Breast epithelium (tissue), 4 donors: Measurements from ENCODE around the gene CFAP45. TPM values are rescaled to one million over a fixed set of nuclear protein-coding genes. Genes with fewer than 3 reads are reported as not detected.
A peak's percentile ranks its signal among the peaks of the same experiment; 100 is the strongest.

Experiments
- DNase-seq, 2 donors: peaks; one replicate each; pipeline ENCODE4 v3.0.0-alpha.2; 2019; ENCODE audit warnings: low spot score in 2 of 2
- H3K27ac ChIP-seq, 2 donors: fragments of 200-600 bp; sonication (generic) in 1 of 2; one replicate each; pipeline ENCODE4 v1.5.1; 2016 to 2019; ENCODE audit warnings: mild to moderate bottlenecking in 1 of 2
- H3K27me3 ChIP-seq, 2 donors: fragments of 200-600 bp; sonication (generic) in 1 of 2; one replicate each; pipeline versions ENCODE4 v1.5.1 to v1.6.0; 2017 to 2019; ENCODE audit warnings: control low read depth in 1 of 2, mild to moderate bottlenecking in 1 of 2
- H3K36me3 ChIP-seq: fragments of 200-600 bp; one replicate; pipeline ENCODE4 v1.5.1; 2019
- H3K4me1 ChIP-seq, 2 donors: fragments of 200-600 bp; sonication (generic); one replicate each; pipeline ENCODE4 v1.5.1; 2016 to 2019; ENCODE audit warnings: control low read depth in 1 of 2
- H3K4me3 ChIP-seq, 3 donors: fragments of 200-600 bp; sonication (generic); 1 replicate in 2 of 3; 2 replicates in 1 of 3; pipeline ENCODE4 v1.5.1; 2016 to 2019; ENCODE audit warnings: mild to moderate bottlenecking in 3 of 3, moderate library complexity in 2 of 3
- H3K9me3 ChIP-seq, 2 donors: fragments of 200-600 bp; sonication (generic) in 1 of 2; one replicate each; pipeline ENCODE4 v1.5.1; 2016 to 2019; ENCODE audit warnings: control low read depth in 1 of 2
- POLR2A ChIP-seq: fragments of 450-650 bp; IDR thresholded peaks from one replicate; pipeline ENCODE4 v1.6.1; 2016; ENCODE audit warnings: antibody characterized with exemption, mild to moderate bottlenecking, moderate library complexity
- POLR2AphosphoS5 ChIP-seq, 3 donors: sonication (generic); formaldehyde crosslinking; IDR thresholded peaks; one replicate each; pipeline ENCODE4 v1.6.1; 2017; ENCODE audit warnings: antibody characterized with exemption in 3 of 3
- intact Hi-C: fragments of 100-400 bp; cut with DNase I; formaldehyde crosslinking; loops from one replicate; pipeline ENCODE4 v1.15.1; 2023; ENCODE audit warnings: low total_unique reads
- total RNA-seq, 3 donors: library from RNA; depleted of rRNA; stranded (reverse); fragments of >200 nt; gene quantifications; one replicate each; pipeline ENCODE4 v1.1.0, GENCODE V29; 2016
- TF ChIP-seq, protein P1 (sequence below), 3 donors: fragments of 450-650 bp; IDR thresholded peaks; one replicate each; pipeline ENCODE4 v1.5.1; 2016 to 2017; ENCODE audit warnings: antibody characterized with exemption in 3 of 3, mild to moderate bottlenecking in 3 of 3, moderate library complexity in 3 of 3

CFAP45 gene
- total RNA-seq, 3 donors from 2014 or later = 0.80 to 2.6 (median 2.6) TPM

DNA sequence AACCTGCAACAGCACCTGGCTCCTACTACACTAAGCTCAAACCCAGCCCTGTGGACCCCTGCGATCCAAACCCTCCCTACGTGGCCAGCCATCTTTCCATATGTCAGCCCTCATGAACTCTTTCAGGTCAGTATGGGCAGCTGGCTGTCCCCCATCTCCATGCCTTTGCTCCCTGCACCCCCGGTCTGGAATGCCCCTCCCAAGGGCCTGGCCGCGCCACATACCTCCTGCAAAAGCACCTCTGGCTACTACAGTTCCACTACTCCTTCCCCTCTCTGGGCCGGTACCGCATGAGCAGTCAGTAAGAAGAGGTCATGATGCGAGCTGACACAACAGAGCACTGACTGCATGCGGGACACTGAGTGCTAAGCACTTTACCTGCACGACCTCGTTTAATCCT is 35.3 kb upstream of the CFAP45 start:
- intact Hi-C loops = loop anchor here (5.0 to 10.0 kb wide), 2 partner anchors 72 to 259 kb away; partner anchors contain the start of gene CASQ1

DNA sequence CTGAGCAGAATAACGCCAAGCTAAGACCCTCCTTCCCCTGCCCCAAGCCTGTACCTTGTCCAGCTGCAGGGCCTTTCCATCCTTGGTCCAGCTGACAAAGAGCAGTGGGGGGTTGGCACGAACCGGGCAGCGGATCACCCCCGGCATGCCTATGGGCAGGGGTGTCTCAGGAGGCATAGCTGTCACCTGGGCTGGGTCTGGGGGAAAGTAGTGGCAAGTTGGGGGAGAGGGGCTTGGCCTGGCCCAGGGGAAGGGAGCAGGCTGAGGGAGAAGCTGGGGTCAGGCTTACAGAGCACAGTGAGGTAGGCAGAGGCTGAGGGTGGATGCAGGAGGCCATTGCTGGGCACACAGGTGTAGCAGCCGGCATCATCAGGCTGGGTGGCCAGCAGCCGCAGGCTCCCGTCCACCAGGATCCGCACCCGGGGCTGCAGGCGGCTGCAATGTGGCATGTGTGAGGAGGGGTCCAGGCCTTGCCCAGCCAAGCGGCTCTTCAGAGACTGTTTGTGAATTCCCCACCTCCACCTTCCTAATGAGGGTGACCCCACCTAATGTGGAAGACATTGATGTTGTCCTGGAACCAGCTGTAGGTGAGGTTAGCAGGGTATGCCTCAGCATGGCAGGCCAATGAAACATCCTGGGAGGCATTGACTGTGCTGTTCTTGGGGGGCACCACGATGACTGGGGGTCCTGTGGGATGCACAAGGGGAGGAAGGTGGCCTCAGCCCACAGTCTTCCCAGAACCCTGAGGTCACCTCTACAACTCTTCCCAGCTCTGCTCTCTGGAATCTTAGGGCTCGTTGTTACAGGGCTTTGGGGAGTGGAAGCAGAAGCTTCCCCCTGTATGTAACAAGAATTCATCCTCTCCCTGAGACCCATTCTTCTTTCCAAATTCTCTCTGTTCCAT is 34.4 kb upstream of the CFAP45 start:
- Histone ChIP-seq H3K9me3 (no peaks in the 10 kb centered on the region), H3K4me3 (no peak overlapping the region), H3K27ac (no peak overlapping the region), H3K4me1 (peaks cover 0 to 6% of the 10 kb centered on the region in 2 donors), H3K36me3 (no peaks in the 10 kb centered on the region), H3K27me3 (no peaks in the 10 kb centered on the region)
- intact Hi-C loops = loop anchor here (5.0 to 10.0 kb wide), 2 partner anchors 73 to 260 kb away; partner anchors contain the start of gene CASQ1
- TF ChIP-seq, protein P1, sequence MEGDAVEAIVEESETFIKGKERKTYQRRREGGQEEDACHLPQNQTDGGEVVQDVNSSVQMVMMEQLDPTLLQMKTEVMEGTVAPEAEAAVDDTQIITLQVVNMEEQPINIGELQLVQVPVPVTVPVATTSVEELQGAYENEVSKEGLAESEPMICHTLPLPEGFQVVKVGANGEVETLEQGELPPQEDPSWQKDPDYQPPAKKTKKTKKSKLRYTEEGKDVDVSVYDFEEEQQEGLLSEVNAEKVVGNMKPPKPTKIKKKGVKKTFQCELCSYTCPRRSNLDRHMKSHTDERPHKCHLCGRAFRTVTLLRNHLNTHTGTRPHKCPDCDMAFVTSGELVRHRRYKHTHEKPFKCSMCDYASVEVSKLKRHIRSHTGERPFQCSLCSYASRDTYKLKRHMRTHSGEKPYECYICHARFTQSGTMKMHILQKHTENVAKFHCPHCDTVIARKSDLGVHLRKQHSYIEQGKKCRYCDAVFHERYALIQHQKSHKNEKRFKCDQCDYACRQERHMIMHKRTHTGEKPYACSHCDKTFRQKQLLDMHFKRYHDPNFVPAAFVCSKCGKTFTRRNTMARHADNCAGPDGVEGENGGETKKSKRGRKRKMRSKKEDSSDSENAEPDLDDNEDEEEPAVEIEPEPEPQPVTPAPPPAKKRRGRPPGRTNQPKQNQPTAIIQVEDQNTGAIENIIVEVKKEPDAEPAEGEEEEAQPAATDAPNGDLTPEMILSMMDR (IDR thresholded peaks at IDR 0.05) = no peak
- no peak for TF ChIP-seq POLR2A
- TF ChIP-seq POLR2AphosphoS5 (IDR thresholded peaks at IDR 0.05) = no peak
- no peak for DNase-seq

More for the DNA sequence above, 35.3 kb upstream of the CFAP45 start:
- Histone ChIP-seq H3K9me3 (no peaks in the 10 kb centered on the region), H3K27me3 (no peaks in the 10 kb centered on the region), H3K4me3 (no peak overlapping the region), H3K36me3 (no peaks in the 10 kb centered on the region), H3K27ac (no peak overlapping the region), H3K4me1 (peaks cover 0 to 6% of the 10 kb centered on the region in 2 donors)
- DNase-seq = no peak
- TF ChIP-seq, protein P1 (IDR thresholded peaks at IDR 0.05) = no peak
- TF ChIP-seq POLR2A (no peak), POLR2AphosphoS5 (IDR thresholded peaks at IDR 0.05) (no peak)

DNA sequence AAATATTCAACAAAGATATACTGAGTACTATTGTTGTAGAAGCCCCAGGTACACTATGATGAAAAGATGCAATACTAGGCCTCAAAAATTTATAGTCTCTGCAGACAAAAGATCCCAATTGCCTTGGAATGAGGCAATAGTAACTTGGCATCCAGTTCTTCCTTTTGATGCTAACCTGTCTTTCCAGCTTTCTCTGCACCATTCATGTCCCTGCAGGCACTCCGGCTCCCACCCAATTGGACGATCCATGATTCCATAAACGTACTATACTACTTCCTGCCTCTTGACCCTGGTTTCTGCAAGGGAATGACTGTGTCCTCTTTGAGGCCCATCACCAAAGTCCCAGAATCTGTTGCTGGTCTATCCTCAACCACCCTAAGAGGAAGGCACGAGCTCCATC is 33.4 kb upstream of the CFAP45 start:
- peak in 1 of 2 donors; percentile 69 for DNase-seq
- intact Hi-C loops = loop anchor here (10.0 kb wide), 1 partner anchor 261 kb away; the partner anchor contains the start of gene CASQ1
- Histone ChIP-seq H3K9me3 (no peaks in the 10 kb centered on the region), H3K27ac (peak overlapping the region; percentile 58 to 61), H3K4me1 (peaks cover 0 to 6% of the 10 kb centered on the region in 2 donors), H3K36me3 (no peaks in the 10 kb centered on the region), H3K4me3 (no peak overlapping the region), H3K27me3 (no peaks in the 10 kb centered on the region)
- TF ChIP-seq POLR2A = no peak
- TF ChIP-seq, protein P1 (IDR thresholded peaks at IDR 0.05) = no peak
- TF ChIP-seq POLR2AphosphoS5 (IDR thresholded peaks at IDR 0.05) = peak in 1 of 3 donors; percentile 59

DNA sequence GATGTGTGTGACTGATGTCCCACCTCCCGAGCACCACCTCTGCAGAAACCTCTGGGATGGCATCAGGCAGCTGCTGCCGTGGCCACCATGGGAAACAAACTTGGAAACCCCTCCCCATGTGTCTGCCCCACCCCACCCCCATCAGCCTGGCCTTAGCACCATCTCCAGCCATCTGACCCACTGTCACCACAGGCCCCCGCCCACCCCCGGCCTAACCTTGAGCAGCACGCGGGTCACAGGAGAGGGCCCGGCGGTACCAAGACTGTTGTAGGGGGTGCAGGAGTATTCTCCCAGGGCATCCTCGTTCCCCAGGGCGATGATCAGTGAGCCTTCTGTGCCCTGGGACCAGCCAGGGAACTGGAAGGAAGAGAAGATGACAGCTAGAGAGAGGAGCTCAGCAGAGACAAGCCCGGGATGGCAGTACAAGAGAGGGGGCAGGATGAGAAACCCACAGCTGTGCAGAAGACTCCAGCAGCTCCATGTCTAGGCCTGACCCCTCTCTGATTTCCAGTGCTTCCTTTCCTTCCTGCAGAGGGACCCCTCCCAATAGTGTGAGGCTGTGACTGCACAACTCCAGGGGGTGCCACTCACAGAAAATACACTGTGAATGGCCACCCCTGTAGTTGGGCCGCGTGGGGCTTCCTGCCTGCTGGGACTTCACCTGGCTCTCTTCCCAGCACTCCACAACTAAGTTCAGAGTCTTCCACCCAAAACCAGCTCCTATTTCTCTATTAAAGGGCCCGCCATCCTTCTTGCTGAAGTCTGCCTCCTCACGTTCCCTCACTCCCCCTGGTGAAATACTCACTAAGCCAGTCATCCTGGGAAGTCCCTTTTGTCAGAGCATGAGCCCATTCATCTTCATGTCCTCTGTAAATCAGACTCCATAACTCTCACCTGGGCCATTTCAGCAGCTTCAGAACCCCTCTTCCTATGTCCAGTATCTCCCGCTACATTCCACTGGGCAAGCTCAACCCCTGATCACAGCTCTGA is 32.6 kb upstream of the CFAP45 start:
- Histone ChIP-seq H3K4me3 (no peak overlapping the region), H3K36me3 (no peaks in the 10 kb centered on the region), H3K4me1 (peaks cover 0 to 6% of the 10 kb centered on the region in 2 donors), H3K9me3 (no peaks in the 10 kb centered on the region), H3K27me3 (no peaks in the 10 kb centered on the region), H3K27ac (peak overlapping the region; percentile 58 to 61)
- DNase-seq = no peak
- no peak for TF ChIP-seq POLR2A
- TF ChIP-seq POLR2AphosphoS5 (IDR thresholded peaks at IDR 0.05) = no peak
- TF ChIP-seq, protein P1 (IDR thresholded peaks at IDR 0.05) = no peak
- intact Hi-C loops = loop anchor here (10.0 kb wide), 1 partner anchor 262 kb away; the partner anchor contains the start of gene CASQ1
